ENCODE results near the gene EIF2D. TPM values are rescaled to one million over a fixed set of nuclear protein-coding genes. Genes with fewer than 3 reads are reported as not detected.

Gene EIF2D
- total RNA-seq, 4 donors from 2014 or later: 40.3 to 50.0 (median 47.9) TPM

GRCh38 chr1:206545351-206545750 is 66.9 kb downstream of the EIF2D start:
- intact Hi-C loops (cut with DNase I): loop anchor here (1.0 to 2.0 kb wide), 2 partner anchors 38 to 55 kb away; no protein-coding TSS in a partner anchor
- no peak overlapping the region for H3K27ac ChIP-seq (replicated peaks in 1 of 4)
- H3K9me3 ChIP-seq: no peaks in the 10 kb centered on the region
- DNase-seq (ENCODE audit: extremely low spot score): no peak
- no peaks in the 10 kb centered on the region for H3K27me3 ChIP-seq
- H3K36me3 ChIP-seq: no peaks in the 10 kb centered on the region
- TF ChIP-seq POLR2A (IDR thresholded peaks at IDR 0.05; ENCODE audit: low read depth): no peak
- H3K4me3 ChIP-seq: no peak overlapping the region
- 100% methylated on average over 1 of the region's 1 CpG for WGBS
- peaks cover under 1 to 11% (median 9%) of the 10 kb centered on the region in 4 donors for H3K4me1 ChIP-seq

DNA sequence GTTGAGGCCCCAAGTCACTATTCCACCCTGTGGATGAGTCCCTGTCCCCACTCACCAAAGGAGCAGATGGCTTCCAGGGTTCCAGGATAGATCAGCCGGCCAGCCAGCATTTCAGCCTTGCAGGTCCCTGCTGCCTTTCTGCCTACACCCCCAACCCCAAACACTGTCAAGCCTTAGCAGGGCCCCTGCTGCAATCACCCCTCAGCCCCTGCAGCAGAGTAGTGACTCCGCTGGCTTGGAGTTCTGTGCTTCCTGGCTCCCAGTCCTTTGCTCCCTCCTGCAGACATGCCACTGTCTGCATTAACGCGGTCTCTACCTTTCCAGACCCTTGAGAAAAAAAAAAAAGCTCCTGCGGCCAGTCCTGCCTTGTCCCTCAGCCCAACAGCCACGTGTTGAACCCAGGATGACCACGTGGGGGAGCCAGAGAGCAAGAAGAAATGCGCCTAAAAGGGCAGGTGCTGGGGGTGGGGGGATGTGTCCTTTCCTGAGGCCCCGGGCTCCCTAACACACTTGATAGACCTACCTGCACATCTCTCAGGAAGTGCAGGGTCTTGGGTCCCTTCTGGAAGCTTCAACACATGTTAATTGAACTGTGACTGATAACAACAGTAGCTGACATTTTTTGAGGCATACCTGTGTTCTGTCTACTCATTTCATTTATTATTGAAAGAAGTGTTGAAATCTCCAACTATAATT is 67.6 kb downstream of the EIF2D start:
- no peak overlapping the region for H3K4me3 ChIP-seq
- DNase-seq (ENCODE audit: extremely low spot score): peak; percentile 95
- intact Hi-C loops (cut with DNase I): loop anchor here (1.0 to 2.0 kb wide), 2 partner anchors 39 to 54 kb away; no protein-coding TSS in a partner anchor
- H3K36me3 ChIP-seq: no peaks in the 10 kb centered on the region
- no peaks in the 10 kb centered on the region for H3K27me3 ChIP-seq
- H3K4me1 ChIP-seq: peaks cover 7 to 18% (median 16%) of the 10 kb centered on the region in 4 donors
- no peaks in the 10 kb centered on the region for H3K9me3 ChIP-seq
- TF ChIP-seq POLR2AphosphoS5 (IDR thresholded peaks at IDR 0.05): no peak
- TF ChIP-seq, protein P1, sequence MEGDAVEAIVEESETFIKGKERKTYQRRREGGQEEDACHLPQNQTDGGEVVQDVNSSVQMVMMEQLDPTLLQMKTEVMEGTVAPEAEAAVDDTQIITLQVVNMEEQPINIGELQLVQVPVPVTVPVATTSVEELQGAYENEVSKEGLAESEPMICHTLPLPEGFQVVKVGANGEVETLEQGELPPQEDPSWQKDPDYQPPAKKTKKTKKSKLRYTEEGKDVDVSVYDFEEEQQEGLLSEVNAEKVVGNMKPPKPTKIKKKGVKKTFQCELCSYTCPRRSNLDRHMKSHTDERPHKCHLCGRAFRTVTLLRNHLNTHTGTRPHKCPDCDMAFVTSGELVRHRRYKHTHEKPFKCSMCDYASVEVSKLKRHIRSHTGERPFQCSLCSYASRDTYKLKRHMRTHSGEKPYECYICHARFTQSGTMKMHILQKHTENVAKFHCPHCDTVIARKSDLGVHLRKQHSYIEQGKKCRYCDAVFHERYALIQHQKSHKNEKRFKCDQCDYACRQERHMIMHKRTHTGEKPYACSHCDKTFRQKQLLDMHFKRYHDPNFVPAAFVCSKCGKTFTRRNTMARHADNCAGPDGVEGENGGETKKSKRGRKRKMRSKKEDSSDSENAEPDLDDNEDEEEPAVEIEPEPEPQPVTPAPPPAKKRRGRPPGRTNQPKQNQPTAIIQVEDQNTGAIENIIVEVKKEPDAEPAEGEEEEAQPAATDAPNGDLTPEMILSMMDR (IDR thresholded peaks at IDR 0.05): peak; percentile 83 to 91 (median 86)
- H3K27ac ChIP-seq (replicated peaks in 1 of 4): no peak overlapping the region
- WGBS: 16% methylated on average over 8 of the region's 9 CpGs

Other genes starting within 250 kb of the EIF2D start
- 1 to 10 TPM; 1.4 to 2.5 (median 2.3) TPM for gene IKBKE, start 142.0 kb downstream of the EIF2D start, total RNA-seq
- gene RASSF5, start 104.9 kb downstream of the EIF2D start, total RNA-seq: 10 to 100 TPM in 3 of 4 donors, 1 to 10 TPM in 1; 6.6 to 23.0 (median 10.5) TPM
- 10 to 100 TPM in 2 of 4 donors, 1 to 10 TPM in 2; 5.6 to 14.7 (median 9.0) TPM for gene DYRK3, start 23.1 kb upstream of the EIF2D start, total RNA-seq
- 10 to 100 TPM; 37.8 to 70.1 (median 61.7) TPM for gene MAPKAPK2, start 72.4 kb upstream of the EIF2D start, total RNA-seq
- gene IL19, start 158.3 kb upstream of the EIF2D start, total RNA-seq: not detected
- gene IL10, start 160.0 kb upstream of the EIF2D start, total RNA-seq: 1 to 10 TPM in 3 of 4 donors, under 1 TPM in 1; 0.83 to 5.1 (median 3.5) TPM